ENCODE data around the gene SREBF2. TPM values are rescaled to one million over a fixed set of nuclear protein-coding genes. Genes with fewer than 3 reads are reported as not detected.

Gene SREBF2
- total and polyA plus RNA-seq, 9 of the 15 experiments (the other 6 are each of a cell fraction or from before 2014, with no cell fraction given): 1.1 to 84.2 (median 26.9) TPM

- no peak overlapping the region for H2AFZ ChIP-seq (ENCODE audit: low read depth, low read length)
- H3K4me3 ChIP-seq: no peak overlapping the region
- peaks cover 12 to 14% of the 10 kb centered on the region in 2 experiments; a peak in 4 of 5 replicates for H3K4me1 ChIP-seq (replicated peaks in 1 of 2; ENCODE audit: control insufficient read depth in 2 of 2, insufficient read depth in 2 of 2, low read length in 2 of 2)
- H4K20me1 ChIP-seq (replicated peaks; ENCODE audit: control insufficient read depth, insufficient read depth, low read length): no peaks in the 10 kb centered on the region
- H3K4me2 ChIP-seq (ENCODE audit: insufficient read depth, low read length): no peak overlapping the region
- ChIA-PET POLR2A (interaction anchor here (0.7 kb wide), 1 partner anchor 614 kb away, joined by 3 read pairs; no protein-coding TSS in a partner anchor), CTCF (ENCODE audit: low intra/inter-chr PET ratio) (no interaction called here)
- no peaks in the 10 kb centered on the region for H3K27me3 ChIP-seq (ENCODE audit: control insufficient read depth in 2 of 2, insufficient read depth in 2 of 2, low read length in 2 of 2)
- no TSS peak for BruUV-seq (replicated peaks)
- intact Hi-C loops (cut with micrococcal nuclease) (no loop called here), in situ Hi-C loops (cut with MboI) (no loop called here)
- TF ChIP-seq EP400 (IDR thresholded peaks at IDR 0.05) (no peak), POLR2AphosphoS2 (IDR thresholded peaks at IDR 0.05; ENCODE audit: low read length) (no peak), ILK (tag; IDR thresholded peaks at IDR 0.05; ENCODE audit: borderline replicate concordance, low read depth) (no peak), MECOM (CRISPR knock-in tag; IDR thresholded peaks at IDR 0.05) (no peak), ARHGAP35 (IDR thresholded peaks at IDR 0.05; ENCODE audit: partially characterized antibody) (no peak), JUN (IDR thresholded peaks at IDR 0.05; ENCODE audit: borderline replicate concordance, low read depth, low read length) (no peak), JUN (CRISPR knock-in tag; IDR thresholded peaks at IDR 0.05; ENCODE audit: borderline replicate concordance) (no peak), HOXB6 (CRISPR knock-in tag; IDR thresholded peaks at IDR 0.05; ENCODE audit: borderline replicate concordance) (no peak)
- H3K79me2 ChIP-seq (ENCODE audit: control insufficient read depth, insufficient read depth, low read length): peaks cover 29% of the 10 kb centered on the region
- H3K36me3 ChIP-seq (ENCODE audit: control insufficient read depth, insufficient read depth, low read length): peaks cover 14% of the 10 kb centered on the region; the same call in 2 of the 3 replicates
- H3K27ac ChIP-seq (ENCODE audit: extremely low read depth, low read depth, low read length): no peak overlapping the region
- FAIRE-seq: no peak
- no peak for ATAC-seq
- no peaks in the 10 kb centered on the region for H3K9me1 ChIP-seq (ENCODE audit: control insufficient read depth, insufficient read depth, low read length)
- no peaks in the 10 kb centered on the region for H3K9me3 ChIP-seq (replicated peaks; ENCODE audit: control insufficient read depth, insufficient read depth, low read depth, low read length)
- no peak for DNase-seq (ENCODE audit: extremely low read depth in 1 of 4, low spot score in 3 of 4)
- no peak overlapping the region for H3K9ac ChIP-seq (ENCODE audit: insufficient read depth in 1 of 2, low read depth in 2 of 2, low read length in 2 of 2)
Observed at GRCh38 chr22:41805639-41806038, 27.3 kb upstream of the SREBF2 start.
